ENCODE data around the gene ABCC11.
"Not testable (repeated sequence)": the region's sequence is repeated elsewhere in the genome, so short reads cannot be mapped to it uniquely, and the experiment has no call there.

ABCC11 gene

DNA sequence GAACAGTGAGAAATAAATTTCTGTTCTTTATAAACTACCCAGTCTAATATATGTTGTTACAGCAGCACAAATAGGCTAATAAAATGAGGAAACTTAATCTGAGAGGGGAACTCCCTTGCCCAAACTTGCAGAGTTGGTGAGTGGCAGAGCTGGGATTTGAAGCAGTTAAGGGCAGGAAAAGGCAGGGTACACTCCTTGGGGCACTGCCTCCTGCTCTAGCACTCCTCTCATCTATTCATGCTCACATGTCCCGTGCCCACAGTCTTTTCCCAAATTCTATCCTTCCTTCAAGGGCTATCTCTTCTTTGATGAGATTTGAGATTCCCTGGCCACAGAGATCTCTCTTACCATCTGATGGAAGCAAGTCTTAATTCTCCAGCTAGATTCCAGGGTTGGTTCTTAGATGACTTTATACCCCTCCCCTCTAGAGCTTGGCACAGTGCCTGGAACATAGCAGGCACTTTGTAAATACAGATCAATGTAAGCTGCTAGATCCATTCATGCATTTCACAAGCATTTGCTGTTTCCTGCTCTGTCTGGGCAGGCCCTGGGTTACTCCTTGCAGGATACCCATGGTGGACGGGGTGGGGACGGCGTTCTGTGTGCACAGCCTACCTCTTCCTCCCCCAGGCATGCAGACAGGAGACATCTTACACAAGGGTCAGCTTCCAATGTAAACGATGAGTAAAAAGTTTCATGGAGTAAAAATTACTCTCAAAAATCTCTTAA lies 52.3 kb downstream of the ABCC11 start:
- TF ChIP-seq TAF1 (IDR thresholded peaks at IDR 0.05; ENCODE audit: borderline replicate concordance, low read depth, low read length) = no peak
- no peak for TF ChIP-seq POLR2AphosphoS5 (IDR thresholded peaks at IDR 0.05; ENCODE audit: low read depth, low read length)
- TF ChIP-seq POLR2A (IDR thresholded peaks at IDR 0.05; ENCODE audit: low read depth, low read length) = no peak
- DNase-seq (ENCODE audit: insufficient read length) (no peak), FAIRE-seq (no peak)

GRCh38 chr16:48193846-48194245 lies 53.5 kb downstream of the ABCC11 start:
- no peak for TF ChIP-seq POLR2A (IDR thresholded peaks at IDR 0.05; ENCODE audit: low read depth, low read length)
- TF ChIP-seq TAF1 (IDR thresholded peaks at IDR 0.05; ENCODE audit: borderline replicate concordance, low read depth, low read length) = no peak
- TF ChIP-seq POLR2AphosphoS5 (IDR thresholded peaks at IDR 0.05; ENCODE audit: low read depth, low read length) = no peak
- no peak for FAIRE-seq
- DNase-seq (ENCODE audit: insufficient read length) = no peak

DNA sequence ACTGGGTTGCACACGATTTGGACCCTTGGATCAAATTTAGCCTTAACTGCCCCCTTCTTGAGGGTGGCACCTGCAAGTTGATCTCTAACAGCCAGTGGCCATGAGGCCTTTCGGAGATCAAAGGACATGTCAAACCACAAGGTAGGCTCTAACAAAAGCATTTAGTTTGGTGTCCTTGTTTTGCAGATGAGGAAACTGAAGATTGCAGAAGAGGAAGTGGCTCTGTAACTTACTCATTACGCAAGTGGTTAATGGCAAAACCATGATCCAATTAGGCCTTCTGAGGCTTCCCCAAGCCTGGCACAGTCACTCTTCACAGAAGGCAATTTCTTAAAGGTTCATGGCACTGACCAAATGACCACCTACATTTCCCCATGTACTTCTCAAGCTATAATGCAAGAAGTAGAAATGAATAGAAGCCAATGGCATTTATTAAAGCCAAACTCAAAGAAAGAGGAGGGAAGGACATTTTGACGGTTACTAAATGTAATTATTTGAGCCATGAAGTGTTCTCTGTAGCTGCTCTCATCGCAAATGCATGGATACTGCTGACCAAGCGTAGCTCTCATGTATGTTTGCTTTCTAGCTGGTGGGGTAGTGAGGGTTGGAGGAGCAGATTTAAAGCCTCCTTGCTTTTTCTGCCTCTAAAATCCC lies 58.8 kb downstream of the ABCC11 start:
- FAIRE-seq = peak; percentile 91
- TF ChIP-seq POLR2AphosphoS5 (IDR thresholded peaks at IDR 0.05; ENCODE audit: low read depth, low read length) = no peak

GRCh38 chr16:48187779-48188178 lies 59.6 kb downstream of the ABCC11 start:
- FAIRE-seq = no peak
- no peak for DNase-seq (ENCODE audit: insufficient read length)
- TF ChIP-seq POLR2A (IDR thresholded peaks at IDR 0.05; ENCODE audit: low read depth, low read length) = no peak

More for the DNA sequence above, 58.8 kb downstream of the ABCC11 start:
- peak; percentile 27 for DNase-seq (ENCODE audit: insufficient read length)

GRCh38 chr16:48184681-48185080 lies 62.7 kb downstream of the ABCC11 start:
- TF ChIP-seq POLR2AphosphoS5 (IDR thresholded peaks at IDR 0.05; ENCODE audit: low read depth, low read length) = no peak
- no peak for DNase-seq (ENCODE audit: insufficient read length)
- no peak for FAIRE-seq

GRCh38 chr16:48182979-48183537 lies 64.3 kb downstream of the ABCC11 start:
- FAIRE-seq (no peak), DNase-seq (ENCODE audit: insufficient read length) (no peak)
- TF ChIP-seq TAF1 (IDR thresholded peaks at IDR 0.05; ENCODE audit: borderline replicate concordance, low read depth, low read length) (no peak), POLR2A (IDR thresholded peaks at IDR 0.05; ENCODE audit: low read depth, low read length) (no peak), POLR2AphosphoS5 (IDR thresholded peaks at IDR 0.05; ENCODE audit: low read depth, low read length) (no peak)

DNA sequence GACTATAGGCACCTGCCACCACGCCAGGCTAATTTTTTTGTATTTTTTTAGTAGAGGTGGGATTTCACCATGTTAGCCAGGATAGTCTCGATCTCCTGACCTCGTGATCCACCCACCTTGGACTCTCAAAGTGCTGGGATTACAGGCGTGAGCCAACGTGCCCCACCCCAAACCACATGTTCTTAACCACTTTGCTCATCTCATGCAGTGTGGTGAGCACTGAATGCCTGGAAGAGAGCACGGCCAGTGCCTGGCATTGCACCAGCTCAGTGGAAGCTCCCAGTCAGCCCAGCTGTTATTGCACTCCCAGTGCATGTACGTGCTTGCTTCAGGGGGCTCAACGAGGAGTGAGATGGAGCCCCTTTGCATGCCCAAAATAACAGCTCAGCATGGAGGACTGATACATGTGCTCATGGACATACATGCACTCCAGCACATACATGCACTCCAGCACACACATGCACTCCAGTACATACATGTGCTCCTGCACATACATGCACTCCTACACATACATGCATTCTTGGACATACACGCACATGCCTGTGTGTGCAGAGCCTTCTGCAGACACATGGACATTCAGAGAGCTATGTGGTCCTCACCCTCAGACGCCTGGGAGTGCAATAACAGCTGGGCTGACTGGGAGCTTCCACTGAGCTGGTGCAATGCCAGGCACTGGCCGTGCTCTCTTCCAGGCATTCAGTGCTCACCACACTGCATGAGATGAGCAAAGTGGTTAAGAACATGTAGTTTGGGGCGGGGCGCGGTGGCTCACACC lies 65.4 kb downstream of the ABCC11 start:
- FAIRE-seq; DNase-seq (ENCODE audit: insufficient read length): not testable (repeated sequence)

- DNase-seq (ENCODE audit: insufficient read length) (no peak), FAIRE-seq (no peak)
- TF ChIP-seq POLR2AphosphoS5 (IDR thresholded peaks at IDR 0.05; ENCODE audit: low read depth, low read length) (no peak), TAF1 (IDR thresholded peaks at IDR 0.05; ENCODE audit: borderline replicate concordance, low read depth, low read length) (no peak), POLR2A (IDR thresholded peaks at IDR 0.05; ENCODE audit: low read depth, low read length) (no peak)
These were observed 66.4 kb downstream of the ABCC11 start for GRCh38 chr16:48180868-48181480.

DNA sequence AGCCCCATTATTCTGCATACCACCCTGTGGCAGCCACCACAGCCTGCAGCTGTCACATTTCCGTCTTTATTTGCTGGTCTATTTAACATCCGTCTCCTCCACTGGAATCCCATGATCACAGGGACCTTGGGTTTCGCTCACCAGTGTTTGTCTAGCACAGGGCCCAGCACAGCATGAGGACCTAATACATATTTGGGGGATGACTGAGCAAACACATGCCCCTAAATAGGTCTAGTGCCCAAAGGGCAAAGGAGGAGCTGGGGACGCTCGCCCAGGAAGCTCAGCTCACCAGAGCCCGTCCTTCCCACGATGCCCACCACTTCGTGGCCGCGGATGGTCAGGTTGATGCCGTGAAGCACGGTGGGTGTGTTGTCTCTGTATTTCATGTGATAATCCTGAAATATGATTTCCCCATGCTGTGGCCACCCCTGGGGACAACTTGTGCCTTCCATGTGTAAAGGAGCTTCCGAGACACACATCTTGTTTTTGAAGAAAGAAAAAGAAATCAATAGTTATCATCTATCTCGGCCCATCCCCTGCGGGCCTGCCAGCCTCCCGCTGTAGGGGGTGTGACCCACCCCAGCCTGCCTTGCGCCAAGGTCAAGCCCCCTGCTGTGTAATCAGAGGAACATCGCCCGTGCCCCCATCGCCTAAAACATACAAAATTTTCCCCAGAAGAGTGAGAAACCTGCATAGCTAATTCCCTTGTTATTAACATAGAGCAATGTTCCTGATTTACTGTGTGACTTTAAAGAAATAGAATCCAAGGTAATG lies 70.5 kb downstream of the ABCC11 start:
- TF ChIP-seq POLR2A (IDR thresholded peaks at IDR 0.05; ENCODE audit: low read depth, low read length) = no peak
- no peak for TF ChIP-seq TAF1 (IDR thresholded peaks at IDR 0.05; ENCODE audit: borderline replicate concordance, low read depth, low read length)
- no peak for TF ChIP-seq POLR2AphosphoS5 (IDR thresholded peaks at IDR 0.05; ENCODE audit: low read depth, low read length)
- no peak for DNase-seq (ENCODE audit: insufficient read length)
- no peak for FAIRE-seq

GRCh38 chr16:48173889-48174288 lies 73.5 kb downstream of the ABCC11 start:
- DNase-seq (ENCODE audit: insufficient read length) = no peak
- TF ChIP-seq POLR2AphosphoS5 (IDR thresholded peaks at IDR 0.05; ENCODE audit: low read depth, low read length) (no peak), POLR2A (IDR thresholded peaks at IDR 0.05; ENCODE audit: low read depth, low read length) (no peak), TAF1 (IDR thresholded peaks at IDR 0.05; ENCODE audit: borderline replicate concordance, low read depth, low read length) (no peak)
- no peak for FAIRE-seq

GRCh38 chr16:48172682-48173081 lies 74.7 kb downstream of the ABCC11 start:
- TF ChIP-seq POLR2A (IDR thresholded peaks at IDR 0.05; ENCODE audit: low read depth, low read length) = no peak
- DNase-seq (ENCODE audit: insufficient read length) (no peak), FAIRE-seq (no peak)

Measured in GM12892 (cell line).